GM19468 (cell line): Measurements from ENCODE around the gene AXIN2.
"Not testable (repeated sequence)": the region's sequence is repeated elsewhere in the genome, so short reads cannot be mapped to it uniquely, and the experiment has no call there.

Source experiments
- ATAC-seq: cut with Tn5 transposase; IDR thresholded peaks from one replicate; pipeline ENCODE4 v1.9.1; 2021; ENCODE audit warnings: mild to moderate bottlenecking, moderate library complexity, moderate number of reproducible peaks; ENCODE audit not compliant: unreplicated experiment; ENCODE audit errors: extremely low read depth

AXIN2 gene

GRCh38 chr17:65523853-65524664 lies 37.4 kb downstream of the AXIN2 start:
- ATAC-seq: no peak

GRCh38 chr17:65523411-65523810 lies 38.0 kb downstream of the AXIN2 start:
- ATAC-seq: no peak

GRCh38 chr17:65522751-65523404 lies 38.6 kb downstream of the AXIN2 start:
- no peak for ATAC-seq

- no peak for ATAC-seq
Measured at GRCh38 chr17:65519462-65519861, 42.0 kb downstream of the AXIN2 start.

- no peak for ATAC-seq
Measured at GRCh38 chr17:65518256-65518655, 43.2 kb downstream of the AXIN2 start.

- no peak for ATAC-seq
Measured at GRCh38 chr17:65515959-65516948, 45.2 kb downstream of the AXIN2 start.

- ATAC-seq: no peak
Measured at GRCh38 chr17:65515512-65515911, 45.9 kb downstream of the AXIN2 start.

- no peak for ATAC-seq
Measured at GRCh38 chr17:65514541-65514940, 46.9 kb downstream of the AXIN2 start.

- no peak for ATAC-seq
Measured at GRCh38 chr17:65514082-65514481, 47.4 kb downstream of the AXIN2 start.

GRCh38 chr17:65511316-65511715 lies 50.1 kb downstream of the AXIN2 start:
- ATAC-seq: no peak

GRCh38 chr17:65509032-65509431 lies 52.4 kb downstream of the AXIN2 start:
- no peak for ATAC-seq

- ATAC-seq: not testable (repeated sequence)
Measured at GRCh38 chr17:65504673-65505072, 56.8 kb downstream of the AXIN2 start.

- ATAC-seq: no peak
Measured at GRCh38 chr17:65504141-65504540, 57.3 kb downstream of the AXIN2 start.

GRCh38 chr17:65503557-65503956 lies 57.9 kb downstream of the AXIN2 start:
- ATAC-seq: no peak

GRCh38 chr17:65498816-65499215 lies 62.6 kb downstream of the AXIN2 start:
- ATAC-seq: no peak

- no peak for ATAC-seq
Measured at GRCh38 chr17:65496801-65497200, 64.6 kb downstream of the AXIN2 start.

GRCh38 chr17:65495122-65496055 lies 66.1 kb downstream of the AXIN2 start:
- no peak for ATAC-seq

GRCh38 chr17:65489413-65490155 lies 71.9 kb downstream of the AXIN2 start:
- ATAC-seq: no peak

- no peak for ATAC-seq
Measured at GRCh38 chr17:65488665-65489064, 72.8 kb downstream of the AXIN2 start.
